GM12891 (cell line): ENCODE measurements around the gene GPS2.

Experiments used
- POLR2A ChIP-seq: IDR thresholded peaks from 2 replicates; pipeline ENCODE4 v1.6.1; 2011; ENCODE audit warnings: low read depth, low read length, control low read depth
- POLR2AphosphoS5 ChIP-seq: IDR thresholded peaks from 2 replicates; pipeline ENCODE4 v1.6.1; 2011; ENCODE audit warnings: low read depth, low read length, control low read depth
- POU2F2 ChIP-seq: IDR thresholded peaks from 2 replicates; pipeline ENCODE4 v1.6.1; 2011; ENCODE audit warnings: low read depth, mild to moderate bottlenecking, control low read depth, low read length, moderate library complexity
- TAF1 ChIP-seq: IDR thresholded peaks from 2 replicates; pipeline ENCODE4 v1.6.1; 2011; ENCODE audit warnings: low read depth, low read length, control low read depth

- TF ChIP-seq POLR2A: no peak
- no peak for TF ChIP-seq POLR2AphosphoS5
- TF ChIP-seq TAF1: no peak
- TF ChIP-seq POU2F2: no peak
Observed at GRCh38 chr17:7356072-7356549, 41.0 kb upstream of the GPS2 start.
